DOHH2 (cell line): ENCODE measurements around the gene RTN4IP1.

Experiments
- CTCF ChIP-seq: fragments of 200-600 bp; sonication (generic); IDR thresholded peaks from one replicate; pipeline ENCODE4 v1.5.1; 2014; ENCODE audit warnings: antibody characterized with exemption, mild to moderate bottlenecking, low read depth, low read length; ENCODE audit not compliant: poor library complexity, severe bottlenecking
- EZH2phosphoT487 ChIP-seq: fragments of 200-600 bp; sonication (generic); IDR thresholded peaks from 2 replicates; pipeline ENCODE4 v1.6.1; 2017; ENCODE audit warnings: borderline replicate concordance, mild to moderate bottlenecking, antibody characterized with exemption, low read length, moderate library complexity, mixed read lengths

- TF ChIP-seq CTCF (no peak), EZH2phosphoT487 (no peak)
Observed at GRCh38 chr6:106667022-106667402, 37.7 kb upstream of the RTN4IP1 start.
